Measurements from ENCODE around the gene NRSN2. TPM values are rescaled to one million over a fixed set of nuclear protein-coding genes. Genes with fewer than 3 reads are reported as not detected.

NRSN2 gene
- polyA plus RNA-seq, 1 of the 3 experiments (the other 2 are of a cell fraction), result 146 TPM

GRCh38 chr20:397432-398237, 50.7 kb downstream of the NRSN2 start:
- Histone ChIP-seq H3K4me3 (ENCODE audit: low read depth in 2 of 2, low read length in 1 of 2) (no peak overlapping the region), H4K20me1 (ENCODE audit: insufficient read depth) (no peaks in the 10 kb centered on the region), H3K27ac (ENCODE audit: low read depth in 2 of 2, low read length in 1 of 2) (no peak overlapping the region), H3F3A (replicated peaks; ENCODE audit: insufficient read depth) (no peaks in the 10 kb centered on the region), H3K9me3 (no peaks in the 10 kb centered on the region), H3K36me3 (replicated peaks in 1 of 2; ENCODE audit: control insufficient read depth in 1 of 2, insufficient read depth in 2 of 2, low read length in 1 of 2) (peaks cover 18 to 30% of the 10 kb centered on the region in 2 experiments), H2AFZ (ENCODE audit: low read depth) (no peak overlapping the region), H3K79me2 (ENCODE audit: insufficient read depth) (no peaks in the 10 kb centered on the region), H3K9ac (no peak overlapping the region), H3K4me1 (ENCODE audit: control insufficient read depth in 1 of 2, insufficient read depth in 2 of 2, low read depth in 1 of 2, low read length in 1 of 2) (peaks cover 0 to 8% of the 10 kb centered on the region in 2 experiments; a peak in 1 of 4 replicates), H3K27me3 (ENCODE audit: insufficient read depth) (no peaks in the 10 kb centered on the region), H3K4me2 (no peak overlapping the region), H3K9me2 (no peaks in the 10 kb centered on the region)
- ChIA-PET POLR2A (interaction anchor here (0.8 to 0.9 kb wide), 2 partner anchors 10 to 17 kb away, joined by 3 to 4 read pairs; partner anchors contain the start of gene TRIB3), CTCF (interaction anchor here (1.7 kb wide), 1 partner anchor 34 kb away, joined by 6 read pairs; no protein-coding TSS in a partner anchor)
- WGBS (ENCODE audit: low lambda C conversion rate), result 85% methylated on average over 6 of the region's 6 CpGs
- TF ChIP-seq ELF1 (IDR thresholded peaks at IDR 0.05), result no peak
- no peak for TF ChIP-seq IRF3 (IDR thresholded peaks at IDR 0.05; ENCODE audit: low read depth, low read length)
- DNase-seq, result no peak

- no peak overlapping the region for H3K9ac ChIP-seq
- TF ChIP-seq TEAD4 (IDR thresholded peaks at IDR 0.05; ENCODE audit: borderline replicate concordance, insufficient read depth), result no peak
- no peak for TF ChIP-seq JUND (IDR thresholded peaks at IDR 0.05)
- no peak for TF ChIP-seq MEF2A (IDR thresholded peaks at IDR 0.05; ENCODE audit: borderline replicate concordance, low read depth)
- no peak for TF ChIP-seq MAX (IDR thresholded peaks at IDR 0.05; ENCODE audit: low read depth)
- TF ChIP-seq SIN3A (IDR thresholded peaks at IDR 0.05; ENCODE audit: borderline replicate concordance, low read depth, low read length), result no peak
- TF ChIP-seq RCOR1 (IDR thresholded peaks at IDR 0.05; ENCODE audit: low read length), result no peak
- no peak for TF ChIP-seq GATA2 (CRISPR knock-in tag; IDR thresholded peaks at IDR 0.05)
- no peak for TF ChIP-seq EP300 (IDR thresholded peaks at IDR 0.05; ENCODE audit: borderline replicate concordance in 1 of 2, low read depth in 1 of 2, low read length in 1 of 2)
- TF ChIP-seq FOSL2 (IDR thresholded peaks at IDR 0.05; ENCODE audit: borderline replicate concordance, low read depth), result no peak
- TF ChIP-seq NFIC (IDR thresholded peaks at IDR 0.05; ENCODE audit: borderline replicate concordance), result no peak
- TF ChIP-seq POLR2AphosphoS5 (IDR thresholded peaks at IDR 0.05; ENCODE audit: low read depth, low read length), result no peak
- TF ChIP-seq TAF1 (IDR thresholded peaks at IDR 0.05; ENCODE audit: borderline replicate concordance, low read depth, low read length), result no peak
- no peak for TF ChIP-seq CHD2 (IDR thresholded peaks at IDR 0.05; ENCODE audit: low read length, partially characterized antibody)
- no peak for TF ChIP-seq TCF12 (IDR thresholded peaks at IDR 0.05)
- TF ChIP-seq USF1 (IDR thresholded peaks at IDR 0.05; ENCODE audit: borderline replicate concordance, low read depth), result no peak
- no peak for TF ChIP-seq SMC3 (IDR thresholded peaks at IDR 0.05; ENCODE audit: low read depth, low read length)
- no peaks in the 10 kb centered on the region for H3K79me2 ChIP-seq (ENCODE audit: insufficient read depth)
- no peaks in the 10 kb centered on the region for H3K9me2 ChIP-seq
- ChIA-PET CTCF (interaction anchor here (1.2 to 2.5 kb wide), 3 partner anchors 32 to 45 kb away, joined by 4 to 11 read pairs (median 6); no protein-coding TSS in a partner anchor), POLR2A (no interaction called here)
- H3K4me1 ChIP-seq (ENCODE audit: control insufficient read depth in 1 of 2, insufficient read depth in 2 of 2, low read depth in 1 of 2, low read length in 1 of 2), result peaks cover 0 to 8% of the 10 kb centered on the region in 2 experiments; a peak in 1 of 4 replicates
- no peak for DNase-seq
- H3K27me3 ChIP-seq (ENCODE audit: insufficient read depth), result no peaks in the 10 kb centered on the region
- H3K4me2 ChIP-seq, result no peak overlapping the region
- no peak overlapping the region for H2AFZ ChIP-seq (ENCODE audit: low read depth)
- H3F3A ChIP-seq (replicated peaks; ENCODE audit: insufficient read depth), result no peaks in the 10 kb centered on the region
- 96% methylated on average over 9 of the region's 9 CpGs for WGBS (ENCODE audit: low lambda C conversion rate)
- no peak overlapping the region for H3K27ac ChIP-seq (ENCODE audit: low read depth in 2 of 2, low read length in 1 of 2)
- peaks cover 17 to 27% of the 10 kb centered on the region in 2 experiments for H3K36me3 ChIP-seq (replicated peaks in 1 of 2; ENCODE audit: control insufficient read depth in 1 of 2, insufficient read depth in 2 of 2, low read length in 1 of 2)
- no peaks in the 10 kb centered on the region for H3K9me3 ChIP-seq
- H3K4me3 ChIP-seq (ENCODE audit: low read depth in 2 of 2, low read length in 1 of 2), result no peak overlapping the region
- H4K20me1 ChIP-seq (ENCODE audit: insufficient read depth), result no peaks in the 10 kb centered on the region
Observed at GRCh38 chr20:399182-399707, 52.3 kb downstream of the NRSN2 start.
